IMR-90 (cell line): ENCODE measurements around the gene CPB1. TPM values are rescaled to one million over a fixed set of nuclear protein-coding genes. Genes with fewer than 3 reads are reported as not detected.

ENCODE experiments used
- polyA plus RNA-seq, 3 experiments: library from polyadenylated mRNA; depleted of rRNA; stranded (reverse); fragments of >200 nt; gene quantifications; 2 replicates each; pipeline ENCODE4 v1.2.3, GENCODE V29; 2012; ENCODE audit warnings: low replicate concordance in 1 of 3
- total RNA-seq: library from RNA; depleted of rRNA; stranded (reverse); fragments of >200 nt; gene quantifications from 2 replicates; pipeline ENCODE4 v1.2.3, GENCODE V29; 2012; rRNA removed

CPB1 gene
- total and polyA plus RNA-seq, 2 of the 4 experiments (the other 2 are of a cell fraction) = not detected

Other genes with a start within 250 kb of the CPB1 start
- 2.7 and 3.3 TPM in 2 replicates for gene AGTR1, start 129.9 kb upstream of the CPB1 start, total RNA-seq
- 2.1 and 2.2 TPM in 2 replicates for gene AGTR1, start 129.9 kb upstream of the CPB1 start, polyA plus RNA-seq (2012; rRNA removed)
- gene CPA3, start 37.5 kb downstream of the CPB1 start, total RNA-seq = 0.28 TPM in 1 of 2 replicates, not detected in the other
- 0.07 and 0.09 TPM in 2 replicates for gene CPA3, start 37.5 kb downstream of the CPB1 start, polyA plus RNA-seq (2012; rRNA removed)
- 77.8 and 90.3 TPM in 2 replicates for gene GYG1, start 163.7 kb downstream of the CPB1 start, total RNA-seq
- gene GYG1, start 163.7 kb downstream of the CPB1 start, polyA plus RNA-seq (2012; rRNA removed) = 43.6 and 48.4 TPM in 2 replicates